ENCODE measurements around the gene MYO3A. TPM values are rescaled to one million over a fixed set of nuclear protein-coding genes. Genes with fewer than 3 reads are reported as not detected.

MYO3A gene
- total RNA-seq, 2 donors from 2014 or later: 33.9 to 37.6 TPM

GRCh38 chr10:26212511-26212910 lies 278.5 kb downstream of the MYO3A start:
- peaks cover 71% of the 10 kb centered on the region for H3K27me3 ChIP-seq (ENCODE audit: control insufficient read depth, insufficient read depth, low read length, poor library complexity, severe bottlenecking)
- H3K4me1 ChIP-seq (ENCODE audit: control insufficient read depth, insufficient read depth, low read length): peaks cover 16% of the 10 kb centered on the region
- peaks cover 41% of the 10 kb centered on the region for H3K4me1 Mint-ChIP-seq
- TF ChIP-seq CTCF (conservative IDR thresholded peaks at IDR 0.05): no peak
- DNase-seq: peak; percentile 44
- peaks cover 2% of the 10 kb centered on the region for H3K36me3 Mint-ChIP-seq (ENCODE audit: low read depth)
- H3K9ac ChIP-seq (ENCODE audit: extremely low read depth, low read length, poor library complexity, severe bottlenecking): no peak overlapping the region
- no peaks in the 10 kb centered on the region for H3K27me3 Mint-ChIP-seq (ENCODE audit: insufficient read depth)
- no peak overlapping the region for H3K27ac Mint-ChIP-seq
- H3K4me3 ChIP-seq (ENCODE audit: low read length): no peak overlapping the region
- H3K27ac ChIP-seq (ENCODE audit: low read depth, low read length): no peak overlapping the region
- H3K36me3 ChIP-seq (ENCODE audit: control insufficient read depth, insufficient read depth, low read length): no peaks in the 10 kb centered on the region
- H3K4me3 Mint-ChIP-seq: no peak overlapping the region
- H3K9me3 Mint-ChIP-seq: no peaks in the 10 kb centered on the region
- 71 to 89% methylated on average over 5 to 12 of the region's 12 CpGs for WGBS, 2 experiments (ENCODE audit: insufficient coverage in 1 of 2, insufficient read length in 1 of 2)
- H3K9me3 ChIP-seq (ENCODE audit: control insufficient read depth, low read length): peaks cover 1% of the 10 kb centered on the region

- DNase-seq: peak; percentile 65
- H3K9me3 Mint-ChIP-seq: no peaks in the 10 kb centered on the region
- peaks cover 41% of the 10 kb centered on the region for H3K4me1 Mint-ChIP-seq
- H3K36me3 Mint-ChIP-seq (ENCODE audit: low read depth): peaks cover 2% of the 10 kb centered on the region
- H3K4me3 ChIP-seq (ENCODE audit: low read length): no peak overlapping the region
- no peak overlapping the region for H3K9ac ChIP-seq (ENCODE audit: extremely low read depth, low read length, poor library complexity, severe bottlenecking)
- no peaks in the 10 kb centered on the region for H3K27me3 Mint-ChIP-seq (ENCODE audit: insufficient read depth)
- H3K9me3 ChIP-seq (ENCODE audit: control insufficient read depth, low read length): no peaks in the 10 kb centered on the region
- no peak for TF ChIP-seq CTCF (conservative IDR thresholded peaks at IDR 0.05)
- 84 to 87% methylated on average over 10 to 11 of the region's 11 CpGs for WGBS, 2 experiments (ENCODE audit: insufficient coverage in 1 of 2, insufficient read length in 1 of 2)
- H3K4me1 ChIP-seq (ENCODE audit: control insufficient read depth, insufficient read depth, low read length): peaks cover 16% of the 10 kb centered on the region
- H3K4me3 Mint-ChIP-seq: no peak overlapping the region
- no peak overlapping the region for H3K27ac Mint-ChIP-seq
- H3K27ac ChIP-seq (ENCODE audit: low read depth, low read length): no peak overlapping the region
- H3K27me3 ChIP-seq (ENCODE audit: control insufficient read depth, insufficient read depth, low read length, poor library complexity, severe bottlenecking): peaks cover 78% of the 10 kb centered on the region
- H3K36me3 ChIP-seq (ENCODE audit: control insufficient read depth, insufficient read depth, low read length): no peaks in the 10 kb centered on the region
Observed at GRCh38 chr10:26213157-26213800, 279.2 kb downstream of the MYO3A start.

GRCh38 chr10:26214004-26214403 lies 280.0 kb downstream of the MYO3A start:
- H3K36me3 ChIP-seq (ENCODE audit: control insufficient read depth, insufficient read depth, low read length): no peaks in the 10 kb centered on the region
- 28% methylated on average over 7 of the region's 7 CpGs; no CpG with 5 or more reads in 1 of the 2 experiments for WGBS, 2 experiments (ENCODE audit: insufficient coverage in 1 of 2, insufficient read length in 1 of 2)
- H3K27me3 ChIP-seq (ENCODE audit: control insufficient read depth, insufficient read depth, low read length, poor library complexity, severe bottlenecking): peaks cover 86% of the 10 kb centered on the region
- H3K36me3 Mint-ChIP-seq (ENCODE audit: low read depth): peaks cover 2% of the 10 kb centered on the region
- H3K4me1 Mint-ChIP-seq: peaks cover 41% of the 10 kb centered on the region
- no peak overlapping the region for H3K27ac ChIP-seq (ENCODE audit: low read depth, low read length)
- H3K4me1 ChIP-seq (ENCODE audit: control insufficient read depth, insufficient read depth, low read length): peaks cover 16% of the 10 kb centered on the region
- peak; percentile 85 for DNase-seq
- H3K9me3 Mint-ChIP-seq: no peaks in the 10 kb centered on the region
- TF ChIP-seq CTCF (conservative IDR thresholded peaks at IDR 0.05): no peak
- H3K4me3 ChIP-seq (ENCODE audit: low read length): no peak overlapping the region
- no peak overlapping the region for H3K4me3 Mint-ChIP-seq
- no peak overlapping the region for H3K9ac ChIP-seq (ENCODE audit: extremely low read depth, low read length, poor library complexity, severe bottlenecking)
- no peak overlapping the region for H3K27ac Mint-ChIP-seq
- H3K27me3 Mint-ChIP-seq (ENCODE audit: insufficient read depth): no peaks in the 10 kb centered on the region
- no peaks in the 10 kb centered on the region for H3K9me3 ChIP-seq (ENCODE audit: control insufficient read depth, low read length)

Measured in endodermal cell (in vitro differentiated cells).